ENCODE data around the gene GUCD1.

DNA sequence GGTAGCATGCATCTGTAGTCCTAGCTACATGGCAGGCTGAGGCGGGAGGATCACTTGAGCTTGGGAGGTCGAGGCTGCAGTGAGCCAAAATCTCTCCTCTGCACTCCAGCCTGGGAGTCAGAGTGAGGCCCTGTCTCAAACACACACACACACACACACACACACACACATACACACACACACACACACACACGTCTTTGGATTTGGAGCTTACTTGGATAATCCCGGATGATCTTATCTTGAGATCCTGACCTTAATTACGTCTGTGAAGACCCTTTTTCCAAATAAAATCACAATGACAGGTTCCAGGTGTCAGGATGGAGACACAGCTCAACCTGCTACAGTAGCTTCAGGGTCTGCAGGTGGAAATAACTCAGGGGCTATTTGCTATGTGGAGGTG is 58.7 kb downstream of the GUCD1 start:
- TF ChIP-seq POLR2A (IDR thresholded peaks at IDR 0.05; ENCODE audit: low read depth, low read length) (no peak), POLR2AphosphoS5 (IDR thresholded peaks at IDR 0.05; ENCODE audit: low read depth, low read length) (no peak)
